HUDEP-2 (cell line): Measurements from ENCODE around the gene ANKRD13A.
"Not testable (repeated sequence)": the region's sequence is repeated elsewhere in the genome, so short reads cannot be mapped to it uniquely, and the experiment has no call there.

Experiments
- DNase-seq, 76 experiments: peaks; one replicate each; lab custom pipeline; 2025; ENCODE audit not compliant: unreplicated experiment in 76 of 76; lab: John Stamatoyannopoulos, UW

The ANKRD13A gene

DNA sequence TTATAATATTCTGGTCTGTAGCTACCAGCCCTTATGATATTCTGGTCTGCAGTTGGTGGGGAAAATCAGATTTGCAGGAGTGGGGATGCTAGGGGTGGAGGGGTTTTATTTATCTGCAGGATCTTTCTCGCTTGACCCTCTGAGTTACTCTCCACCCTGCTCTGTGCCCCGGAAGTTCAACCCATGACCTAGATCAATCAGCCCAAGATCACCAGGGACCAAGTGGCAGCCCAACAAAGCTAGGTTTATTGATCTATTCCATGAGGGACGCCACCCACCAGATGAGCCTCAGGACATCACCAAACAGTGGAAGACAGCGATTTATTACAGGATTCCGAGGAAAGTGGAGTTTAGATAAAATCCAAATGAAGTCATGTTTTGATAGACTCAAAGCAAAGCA lies 74.9 kb downstream of the ANKRD13A start:
- no peak for DNase-seq

DNA sequence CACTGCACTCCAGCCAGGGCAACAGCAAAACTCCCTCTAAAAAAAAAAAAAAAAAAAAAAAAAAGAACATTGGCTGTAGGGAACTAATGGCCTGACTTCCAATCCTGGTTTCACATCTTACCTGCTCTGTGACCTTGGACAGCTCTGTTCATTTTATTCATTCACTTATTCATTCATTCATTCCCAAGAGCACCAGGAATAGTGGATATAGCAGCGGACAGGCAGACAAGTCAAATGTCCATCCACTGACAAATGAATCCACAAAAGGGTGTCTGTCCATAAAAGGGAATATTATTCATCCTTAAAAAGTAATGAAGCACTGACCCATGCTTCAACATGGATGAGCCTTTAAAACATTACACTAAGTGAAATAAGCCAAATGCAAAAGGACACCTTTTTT lies 76.7 kb downstream of the ANKRD13A start:
- no peak for DNase-seq

DNA sequence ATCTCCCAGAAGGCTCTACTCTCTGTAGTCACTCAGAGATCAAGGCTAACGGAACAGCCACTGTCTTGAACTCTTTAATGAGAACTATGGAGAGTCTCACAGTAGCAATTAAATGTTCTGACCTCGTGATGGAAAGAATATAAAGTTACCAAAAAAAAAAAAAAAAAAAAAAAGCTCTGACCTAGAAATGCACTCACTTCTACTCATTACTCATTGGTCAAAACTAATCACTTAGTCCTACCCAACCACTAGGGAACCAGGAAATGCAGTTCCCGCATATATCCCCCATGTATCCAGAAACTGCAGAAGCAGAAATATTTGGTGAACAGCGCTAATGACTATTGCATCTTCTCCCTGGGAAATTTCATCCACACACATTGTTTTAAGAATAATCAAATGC lies 78.6 kb downstream of the ANKRD13A start:
- no peak for DNase-seq

DNA sequence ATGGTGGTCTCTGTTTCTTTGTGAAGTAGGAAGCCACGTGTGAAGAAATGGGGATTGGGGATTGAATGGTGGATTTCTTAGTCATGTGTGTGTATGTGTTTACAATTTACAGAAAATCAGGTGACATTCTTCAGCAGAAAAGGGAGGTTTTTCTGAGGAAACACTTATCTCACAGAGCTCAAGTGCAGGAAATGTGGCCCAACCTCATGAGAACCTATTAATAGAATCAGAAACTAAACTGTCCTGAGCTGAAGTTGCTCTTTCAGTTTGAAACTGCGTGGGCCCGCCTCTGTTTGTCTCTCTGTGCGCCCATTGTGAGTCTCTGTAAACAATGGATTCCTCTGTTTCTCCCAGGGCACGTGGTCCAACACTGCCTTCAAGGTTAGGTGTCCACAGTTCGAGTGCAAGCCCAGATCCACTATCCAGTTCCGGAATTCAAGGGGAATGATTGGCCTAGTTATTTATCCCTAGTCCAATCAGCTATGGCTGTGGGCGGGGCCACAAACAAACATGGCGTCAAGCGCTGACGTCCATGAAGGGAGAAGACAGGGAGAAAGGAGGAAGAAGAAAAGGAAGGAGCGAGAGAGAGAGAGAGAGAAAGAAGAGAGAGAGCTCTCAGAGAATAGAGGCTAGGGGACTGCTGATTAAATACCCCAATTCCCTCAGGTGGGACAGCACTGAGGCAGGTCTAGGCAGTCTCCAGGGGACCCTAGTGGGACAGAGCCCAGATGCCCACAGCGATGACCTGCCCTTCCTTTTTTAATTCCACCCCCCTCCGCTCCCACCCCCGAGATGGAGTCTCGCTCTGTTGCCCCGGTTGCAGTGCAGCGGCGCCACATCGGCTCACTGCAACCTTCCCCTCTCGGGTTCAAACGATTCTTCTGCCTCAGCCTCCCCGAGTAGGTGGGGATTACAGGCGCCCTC lies 80.5 kb downstream of the ANKRD13A start:
- peak in 32 of 76 experiments; percentile 3 to 56 (median 14) for DNase-seq

DNA sequence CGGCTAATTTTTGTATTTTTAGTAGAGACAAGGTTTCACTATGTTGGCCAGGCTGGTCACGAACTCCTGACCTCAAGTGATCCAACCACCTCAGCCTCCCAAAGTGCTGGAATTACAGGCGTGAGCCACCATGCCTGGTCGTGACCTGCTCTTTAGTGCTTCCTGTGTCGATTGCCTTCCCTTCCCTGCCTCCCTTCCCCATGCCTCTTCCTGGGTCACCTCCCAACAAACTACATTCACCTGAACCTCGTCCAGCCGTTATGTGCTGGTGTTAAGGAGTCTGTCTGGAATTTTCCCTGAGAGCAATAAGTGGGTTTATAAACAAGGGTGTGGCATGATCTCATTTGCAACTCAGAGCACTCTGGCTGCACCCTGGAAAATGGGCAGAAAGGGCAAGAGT lies 81.2 kb downstream of the ANKRD13A start:
- no peak for DNase-seq

DNA sequence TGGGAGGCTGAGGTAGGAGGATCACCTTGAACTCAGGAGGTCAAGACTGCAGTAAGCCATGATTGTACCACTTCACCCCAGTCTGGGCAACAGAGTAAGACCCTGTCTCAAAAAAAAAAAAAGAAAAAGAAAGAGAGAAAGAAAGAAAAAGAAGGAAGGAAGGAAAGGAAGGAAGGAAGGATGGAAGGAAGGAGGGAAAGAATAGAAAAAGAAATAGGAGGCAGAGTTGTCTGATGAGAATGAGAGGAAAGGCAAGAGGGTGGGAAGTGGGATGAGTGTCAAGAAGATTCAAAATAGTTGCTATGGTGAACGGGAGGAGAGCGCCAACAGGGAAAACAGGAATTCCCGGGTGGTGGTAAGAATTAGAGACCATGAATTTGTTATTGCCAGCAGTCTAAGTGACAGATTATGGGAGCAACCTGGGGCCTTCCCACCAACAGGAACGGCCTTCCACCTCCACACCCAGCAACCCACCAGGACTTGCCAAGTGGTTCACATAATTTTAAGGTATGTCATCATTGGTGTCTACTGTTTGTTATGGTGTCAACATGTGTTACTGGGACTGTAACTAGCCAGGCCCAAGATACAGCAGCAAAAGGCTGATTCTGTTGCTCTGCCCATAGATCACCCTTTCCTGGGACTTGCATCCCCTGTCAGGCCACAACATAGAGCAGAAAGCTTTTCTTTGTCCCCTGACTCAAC lies 85.2 kb downstream of the ANKRD13A start:
- DNase-seq, result no peak

DNA sequence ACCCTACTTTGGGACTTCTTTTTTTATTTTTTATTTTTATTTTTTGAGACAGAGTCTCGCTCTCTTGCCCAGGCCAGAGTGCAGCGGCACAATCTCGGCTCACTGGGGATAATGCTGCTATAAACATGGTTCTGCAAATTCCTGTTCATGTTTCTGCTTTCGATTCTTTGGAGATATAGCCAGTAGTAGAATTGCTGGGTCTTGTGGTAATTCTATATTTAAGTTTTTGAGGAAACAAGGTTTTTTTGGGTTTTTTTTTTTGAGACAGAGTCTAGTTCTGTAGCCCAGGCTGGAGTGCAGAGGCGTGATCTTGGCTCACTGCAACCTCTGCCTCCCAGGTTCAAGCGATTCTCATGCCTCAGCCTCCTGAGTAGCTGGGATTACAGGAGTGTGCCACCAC lies 89.0 kb downstream of the ANKRD13A start:
- DNase-seq, result not testable (repeated sequence)

DNA sequence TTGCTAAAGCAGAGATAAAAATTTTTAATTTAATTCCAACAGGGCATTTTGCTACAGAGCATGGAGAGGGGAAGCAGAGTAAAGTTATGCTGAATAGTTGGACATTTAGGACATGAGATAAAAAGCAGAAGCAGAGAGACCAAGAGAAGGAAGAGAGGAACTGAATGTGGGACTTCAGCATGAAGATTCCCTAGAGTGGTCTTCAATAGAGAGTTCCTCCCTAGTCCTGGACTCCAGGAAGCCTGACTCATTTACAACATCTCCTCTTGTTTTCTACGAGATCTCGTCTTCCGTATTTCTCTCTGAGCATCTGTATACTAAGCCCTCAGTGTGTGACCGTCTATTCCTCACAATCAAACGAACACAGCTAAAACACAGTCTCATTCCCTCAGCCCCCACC lies 89.7 kb downstream of the ANKRD13A start:
- DNase-seq, result no peak
